ENCODE results near the gene CANX. TPM values are rescaled to one million over a fixed set of nuclear protein-coding genes. Genes with fewer than 3 reads are reported as not detected.

Gene CANX
- total and polyA plus RNA-seq, 9 of the 15 experiments (the other 6 are each of a cell fraction or from before 2014, with no cell fraction given) = 155 to 893 (median 589) TPM

DNA sequence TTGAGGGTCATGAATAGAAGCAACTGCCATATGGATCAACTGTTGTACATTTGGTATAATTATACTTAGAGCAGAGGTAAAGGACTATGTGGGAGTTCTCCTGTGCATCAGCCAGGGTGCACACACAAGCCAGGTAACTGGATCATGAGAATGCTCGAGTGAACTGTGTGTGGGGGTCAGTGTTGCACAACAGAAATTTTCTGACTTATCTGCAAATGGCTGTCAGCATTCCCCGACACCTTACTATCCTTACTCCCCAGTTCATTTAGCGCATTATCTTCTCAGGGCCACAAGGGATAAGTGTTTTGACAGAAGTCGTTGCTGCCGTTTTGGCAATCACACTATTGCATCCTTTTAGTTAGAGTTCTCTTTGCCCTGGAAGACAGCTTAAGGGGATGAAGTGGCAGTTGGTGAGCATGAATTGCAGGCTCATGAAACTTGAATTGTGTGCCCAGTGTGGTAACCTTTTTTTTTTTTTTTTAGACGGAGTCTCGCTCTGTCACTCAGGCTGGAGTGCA lies 1.7 kb downstream of the CANX start (continued):
- TF ChIP-seq MTF1 (CRISPR knock-in tag; IDR thresholded peaks at IDR 0.05; ENCODE audit: borderline replicate concordance) = no peak
- no peak for TF ChIP-seq SFPQ (IDR thresholded peaks at IDR 0.05; ENCODE audit: low read depth, low read length)
- TF ChIP-seq LEF1 (IDR thresholded peaks at IDR 0.05) = peak; percentile 63; the same call in 1 of the 2 replicates
- peak; percentile 78 for TF ChIP-seq PHB2 (IDR thresholded peaks at IDR 0.05; ENCODE audit: low read depth)
- TF ChIP-seq ZNF639 (CRISPR knock-in tag; conservative IDR thresholded peaks at IDR 0.05 in 1 of 2, IDR thresholded peaks at IDR 0.05 in 1 of 2) = peak in 1 of 2 experiments; percentile 31; a peak in 1 of 4 replicates
- TF ChIP-seq DPF2 (IDR thresholded peaks at IDR 0.05) = peak; percentile 94
- TF ChIP-seq, protein P1, sequence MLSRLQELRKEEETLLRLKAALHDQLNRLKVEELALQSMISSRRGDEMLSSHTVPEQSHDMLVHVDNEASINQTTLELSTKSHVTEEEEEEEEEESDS (CRISPR knock-in tag; IDR thresholded peaks at IDR 0.05) = no peak
- TF ChIP-seq ARID3A (IDR thresholded peaks at IDR 0.05; ENCODE audit: borderline replicate concordance, low read depth, low read length) = peak; percentile 32; the same call in 1 of the 2 replicates
- peak; percentile 61 to 66; a peak in 3 of 4 replicates for TF ChIP-seq KDM1A (IDR thresholded peaks at IDR 0.05)
- TF ChIP-seq SMARCE1 (IDR thresholded peaks at IDR 0.05) = peak; percentile 70; the same call in 1 of the 2 replicates
- TF ChIP-seq FOXK2 (conservative IDR thresholded peaks at IDR 0.05 in 1 of 2, IDR thresholded peaks at IDR 0.05 in 1 of 2; ENCODE audit: low read depth in 2 of 2) = peak in 1 of 2 experiments; percentile 45; a peak in 1 of 4 replicates
- TF ChIP-seq PTRF (tag; IDR thresholded peaks at IDR 0.05) = no peak
- peak; percentile 79 for TF ChIP-seq SOX6 (IDR thresholded peaks at IDR 0.05)
- TF ChIP-seq ZNF444 (CRISPR knock-in tag; IDR thresholded peaks at IDR 0.05) = no peak
- TF ChIP-seq FOXK1 (CRISPR knock-in tag; IDR thresholded peaks at IDR 0.05; ENCODE audit: borderline replicate concordance) = no peak
- peak; percentile 91 for TF ChIP-seq SMARCA4 (IDR thresholded peaks at IDR 0.05)
- TF ChIP-seq EP400 (IDR thresholded peaks at IDR 0.05) = peak; percentile 51; the same call in 1 of the 2 replicates
- peak; percentile 26; the same call in 1 of the 2 replicates for TF ChIP-seq LCOR (CRISPR knock-in tag; IDR thresholded peaks at IDR 0.05)
- peak in 1 of 3 experiments; percentile 11; a peak in 1 of 6 replicates for TF ChIP-seq CTCF (IDR thresholded peaks at IDR 0.05 in 2 of 3, conservative IDR thresholded peaks at IDR 0.05 in 1 of 3; ENCODE audit: insufficient read depth in 2 of 3, low read depth in 1 of 3, low read length in 3 of 3)
- peak; percentile 25 for TF ChIP-seq TRIM28 (IDR thresholded peaks at IDR 0.05)
- peak; percentile 51 for TF ChIP-seq CREM (IDR thresholded peaks at IDR 0.05; ENCODE audit: low read depth)
- no peak for TF ChIP-seq NR2C1 (IDR thresholded peaks at IDR 0.05)
- TF ChIP-seq NR2C1 (tag; IDR thresholded peaks at IDR 0.05) = peak; percentile 47; the same call in 1 of the 2 replicates
